GDM1 (cell line): ENCODE measurements around the gene ARHGEF12.

ENCODE experiments used
- DNase-seq: peaks from one replicate; lab custom pipeline; 2025; lab: John Stamatoyannopoulos, UW

Gene ARHGEF12

GRCh38 chr11:120538707-120539106 lies 202.5 kb downstream of the ARHGEF12 start:
- DNase-seq = no peak
